Mucosa of rectum (tissue), 2 donors: ENCODE measurements around the gene TUBB4B.

ENCODE experiments used
- H3K27ac ChIP-seq, 2 donors: one replicate each; pipeline ENCODE4 v1.7.0; 2013; ENCODE audit warnings: inconsistent platforms in 2 of 2, low read depth in 2 of 2, low read length in 2 of 2
- H3K27me3 ChIP-seq, 2 donors: one replicate each; pipeline ENCODE4 v1.7.0; 2013; ENCODE audit warnings: low read length in 2 of 2; ENCODE audit not compliant: control insufficient read depth in 2 of 2, insufficient read depth in 2 of 2
- H3K36me3 ChIP-seq, 2 donors: one replicate each; pipeline ENCODE4 v1.7.0; 2013; ENCODE audit warnings: low read length in 2 of 2; ENCODE audit not compliant: control insufficient read depth in 2 of 2, insufficient read depth in 2 of 2
- H3K4me1 ChIP-seq, 2 donors: one replicate each; pipeline ENCODE4 v1.7.0; 2013; ENCODE audit warnings: low read length in 2 of 2, mild to moderate bottlenecking in 1 of 2; ENCODE audit not compliant: control insufficient read depth in 2 of 2, insufficient read depth in 2 of 2
- H3K4me3 ChIP-seq, 2 donors: one replicate each; pipeline ENCODE4 v1.7.0; 2013; ENCODE audit warnings: low read length in 2 of 2
- H3K9ac ChIP-seq, 2 donors: one replicate each; pipeline ENCODE4 v1.7.0; 2013; ENCODE audit warnings: low read length in 2 of 2, low read depth in 1 of 2, mild to moderate bottlenecking in 1 of 2
- H3K9me3 ChIP-seq, 2 donors: one replicate each; pipeline ENCODE4 v1.7.0; 2013; ENCODE audit warnings: low read length in 2 of 2; ENCODE audit not compliant: control insufficient read depth in 2 of 2
- donor health status: healthy.
- donor health status: Normal muscosa, but diverticular disease.

Gene TUBB4B

DNA sequence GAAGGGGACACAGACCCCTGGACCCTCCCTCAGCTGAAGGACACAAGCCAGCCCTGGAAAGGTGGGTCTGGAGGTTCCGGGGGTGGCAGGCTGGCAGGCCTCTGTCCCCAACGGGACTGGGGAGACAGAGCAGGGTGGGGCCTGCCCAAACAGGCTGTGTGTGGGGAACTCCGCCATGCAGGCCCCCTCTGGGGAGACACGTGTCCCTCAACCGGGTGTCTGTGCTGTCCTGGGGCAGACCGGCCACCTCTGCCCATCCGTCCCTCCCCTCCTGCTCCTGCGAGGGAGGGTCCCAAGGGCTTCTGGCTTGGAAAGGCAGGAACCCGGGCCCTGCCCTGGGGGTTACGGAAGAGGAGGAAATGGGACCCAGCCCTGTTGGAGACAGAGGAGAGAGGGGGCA is 9.0 kb upstream of the TUBB4B start:
- peak overlapping the region in 1 of 2 donors; percentile 47 for H3K9ac ChIP-seq
- H3K4me3 ChIP-seq: no peak overlapping the region
- H3K36me3 ChIP-seq: no peaks in the 10 kb centered on the region
- H3K4me1 ChIP-seq: peaks cover 25 to 36% of the 10 kb centered on the region in 2 donors
- no peak overlapping the region for H3K27ac ChIP-seq
- H3K27me3 ChIP-seq: peaks cover 17 to 46% of the 10 kb centered on the region in 2 donors
- no peaks in the 10 kb centered on the region for H3K9me3 ChIP-seq

DNA sequence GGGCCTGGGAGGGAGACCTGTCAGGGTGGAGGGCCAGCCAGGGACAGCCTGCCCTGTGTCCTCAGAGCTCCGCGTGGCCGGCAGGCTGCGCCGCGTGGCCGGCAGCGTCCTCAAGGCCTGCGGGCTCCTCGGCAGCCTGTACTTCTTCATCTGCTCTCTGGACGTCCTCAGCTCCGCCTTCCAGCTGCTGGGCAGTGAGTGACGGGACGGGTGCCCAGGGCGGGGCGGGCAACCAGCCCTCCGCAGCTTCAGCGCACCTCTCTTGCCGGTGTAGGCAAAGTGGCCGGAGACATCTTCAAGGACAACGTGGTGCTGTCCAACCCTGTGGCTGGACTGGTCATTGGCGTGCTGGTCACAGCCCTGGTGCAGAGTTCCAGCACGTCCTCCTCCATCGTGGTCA is 8.6 kb upstream of the TUBB4B start:
- Histone ChIP-seq H3K27me3 (peaks cover 17 to 46% of the 10 kb centered on the region in 2 donors), H3K4me1 (peaks cover 25 to 36% of the 10 kb centered on the region in 2 donors), H3K9me3 (no peaks in the 10 kb centered on the region)

GRCh38 chr9:137233143-137233980 is 7.7 kb upstream of the TUBB4B start:
- H3K9me3 ChIP-seq: no peaks in the 10 kb centered on the region
- H3K4me3 ChIP-seq: no peak overlapping the region
- no peak overlapping the region for H3K27ac ChIP-seq
- peaks cover 17 to 44% of the 10 kb centered on the region in 2 donors for H3K27me3 ChIP-seq
- no peak overlapping the region for H3K9ac ChIP-seq
- H3K36me3 ChIP-seq: no peaks in the 10 kb centered on the region
- peaks cover 34 to 43% of the 10 kb centered on the region in 2 donors for H3K4me1 ChIP-seq

More for the DNA sequence above, 8.6 kb upstream of the TUBB4B start:
- Histone ChIP-seq H3K36me3 (no peaks in the 10 kb centered on the region), H3K9ac (peak overlapping the region in 1 of 2 donors; percentile 47), H3K27ac (no peak overlapping the region), H3K4me3 (no peak overlapping the region)

DNA sequence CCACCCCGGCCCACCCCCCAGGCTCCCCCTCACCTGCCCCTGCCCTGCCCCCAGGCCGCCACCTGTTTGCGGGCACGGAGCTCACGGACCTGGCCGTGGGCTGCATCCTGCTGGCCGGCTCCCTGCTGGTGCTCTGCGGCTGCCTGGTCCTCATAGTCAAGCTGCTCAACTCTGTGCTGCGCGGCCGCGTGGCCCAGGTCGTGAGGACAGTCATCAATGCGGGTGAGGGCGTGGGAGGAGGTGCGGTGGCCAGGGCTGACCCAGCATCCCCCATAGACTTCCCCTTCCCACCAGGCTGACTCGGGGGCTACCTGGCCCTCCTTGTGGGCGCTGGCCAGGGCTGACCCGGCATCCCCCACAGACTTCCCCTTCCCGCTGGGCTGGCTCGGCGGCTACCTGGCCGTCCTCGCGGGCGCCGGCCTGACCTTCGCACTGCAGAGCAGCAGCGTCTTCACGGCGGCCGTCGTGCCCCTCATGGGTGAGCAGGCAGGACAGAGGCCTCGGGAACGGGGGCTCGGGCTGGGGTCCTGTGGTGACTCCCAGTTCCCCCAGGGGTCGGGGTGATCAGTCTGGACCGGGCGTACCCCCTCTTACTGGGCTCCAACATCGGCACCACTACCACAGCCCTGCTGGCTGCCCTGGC is 6.9 kb upstream of the TUBB4B start:
- Histone ChIP-seq H3K27ac (no peak overlapping the region), H3K36me3 (no peaks in the 10 kb centered on the region), H3K4me1 (peaks cover 42 to 47% of the 10 kb centered on the region in 2 donors), H3K4me3 (no peak overlapping the region), H3K27me3 (peaks cover 14 to 36% of the 10 kb centered on the region in 2 donors), H3K9ac (no peak overlapping the region), H3K9me3 (no peaks in the 10 kb centered on the region)

- Histone ChIP-seq H3K36me3 (no peaks in the 10 kb centered on the region), H3K27ac (no peak overlapping the region), H3K27me3 (peaks cover 13 to 31% of the 10 kb centered on the region in 2 donors), H3K4me1 (peaks cover 38 to 42% of the 10 kb centered on the region in 2 donors), H3K9me3 (no peaks in the 10 kb centered on the region), H3K9ac (no peak overlapping the region), H3K4me3 (no peak overlapping the region)
Observed at GRCh38 chr9:137234758-137235423, 6.2 kb upstream of the TUBB4B start.

DNA sequence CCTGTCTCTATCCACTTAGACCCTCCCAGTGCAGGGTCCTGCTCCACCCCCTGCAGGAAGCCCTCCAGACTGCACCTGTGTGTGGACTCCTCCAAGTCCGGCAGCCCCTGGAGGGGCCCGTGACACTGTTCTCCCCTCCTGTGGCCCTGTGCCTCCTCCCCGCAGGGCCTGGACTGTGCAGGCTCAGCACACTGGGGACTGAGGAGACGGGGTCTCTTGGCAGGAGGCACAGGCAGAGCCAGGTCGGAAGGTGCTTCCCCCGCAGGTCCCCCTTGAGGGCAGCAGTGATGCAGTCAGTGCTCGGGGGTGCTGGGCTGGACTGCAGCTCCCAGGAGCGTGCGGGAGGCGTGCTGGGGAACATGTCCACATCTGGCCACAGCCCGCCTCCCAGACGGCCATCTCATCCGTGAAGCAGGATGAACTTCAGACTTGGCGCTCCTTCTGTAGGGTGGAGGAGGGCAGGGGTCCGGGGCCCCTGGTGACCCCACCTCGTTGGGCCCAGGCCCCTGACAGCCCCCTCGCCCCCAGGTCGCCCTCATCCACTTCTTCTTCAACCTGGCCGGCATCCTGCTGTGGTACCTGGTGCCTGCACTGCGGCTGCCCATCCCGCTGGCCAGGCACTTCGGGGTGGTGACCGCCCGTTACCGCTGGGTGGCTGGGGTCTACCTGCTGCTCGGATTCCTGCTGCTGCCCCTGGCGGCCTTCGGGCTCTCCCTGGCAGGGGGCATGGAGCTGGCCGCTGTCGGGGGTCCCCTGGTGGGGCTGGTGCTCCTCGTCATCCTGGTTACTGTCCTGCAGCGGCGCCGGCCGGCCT is 5.5 kb upstream of the TUBB4B start:
- Histone ChIP-seq H3K27me3 (peaks cover 13 to 29% of the 10 kb centered on the region in 2 donors), H3K9ac (peak overlapping the region in 1 of 2 donors; percentile 65), H3K4me3 (no peak overlapping the region), H3K4me1 (peaks cover 36 to 43% of the 10 kb centered on the region in 2 donors), H3K9me3 (no peaks in the 10 kb centered on the region), H3K36me3 (no peaks in the 10 kb centered on the region), H3K27ac (no peak overlapping the region)

DNA sequence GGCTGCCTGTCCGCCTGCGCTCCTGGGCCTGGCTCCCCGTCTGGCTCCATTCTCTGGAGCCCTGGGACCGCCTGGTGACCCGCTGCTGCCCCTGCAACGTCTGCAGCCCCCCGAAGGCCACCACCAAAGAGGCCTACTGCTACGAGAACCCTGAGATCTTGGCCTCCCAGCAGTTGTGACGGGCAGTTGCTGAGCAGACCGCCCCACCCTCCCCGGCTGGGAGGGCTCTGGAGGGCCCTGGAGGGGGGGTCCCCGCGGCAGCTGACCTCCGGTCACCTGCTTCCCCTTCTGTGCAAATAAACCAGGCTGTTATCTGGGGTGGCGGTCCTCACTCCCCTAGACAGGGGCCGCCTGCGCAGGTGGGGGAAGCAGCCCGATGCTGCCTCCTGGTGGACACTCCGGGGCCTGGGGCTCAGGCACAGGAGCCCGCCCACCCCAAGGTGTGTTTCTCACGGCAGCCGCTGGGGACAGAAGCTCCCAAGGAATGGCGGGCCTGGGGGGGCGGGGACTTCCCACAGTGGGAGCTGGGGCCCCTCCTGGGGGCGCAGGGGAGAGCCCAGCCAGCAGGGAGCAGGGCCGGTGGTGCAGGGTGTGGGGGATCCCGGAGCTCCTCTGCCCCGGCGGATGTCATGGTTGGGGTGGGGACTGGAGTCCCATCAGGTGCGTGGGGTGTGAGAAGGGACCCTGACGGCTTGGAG is 4.7 kb upstream of the TUBB4B start:
- Histone ChIP-seq H3K4me1 (peaks cover 36 to 43% of the 10 kb centered on the region in 2 donors), H3K4me3 (peak overlapping the region; percentile 13 to 50), H3K27me3 (peaks cover 11 to 28% of the 10 kb centered on the region in 2 donors), H3K36me3 (no peaks in the 10 kb centered on the region), H3K9me3 (no peaks in the 10 kb centered on the region), H3K9ac (peak overlapping the region; percentile 63 to 65), H3K27ac (peak overlapping the region in 1 of 2 donors; percentile 23)

GRCh38 chr9:137236936-137237421 is 4.1 kb upstream of the TUBB4B start:
- peak overlapping the region; percentile 63 to 65 for H3K9ac ChIP-seq
- no peaks in the 10 kb centered on the region for H3K9me3 ChIP-seq
- H3K36me3 ChIP-seq: peaks cover 0 to under 1% of the 10 kb centered on the region in 2 donors
- H3K4me1 ChIP-seq: peaks cover 36 to 43% of the 10 kb centered on the region in 2 donors
- H3K27ac ChIP-seq: peak overlapping the region; percentile 75 to 80
- peak overlapping the region; percentile 13 to 50 for H3K4me3 ChIP-seq
- peaks cover 11 to 22% of the 10 kb centered on the region in 2 donors for H3K27me3 ChIP-seq
